ENCODE results near the gene OMD. TPM values are rescaled to one million over a fixed set of nuclear protein-coding genes. Genes with fewer than 3 reads are reported as not detected.

The OMD gene
- total RNA-seq, 1 donor from 2014 or later = not detected

- no peaks in the 10 kb centered on the region for H3K36me3 Mint-ChIP-seq (ENCODE audit: insufficient read depth)
- TF ChIP-seq, protein P1, sequence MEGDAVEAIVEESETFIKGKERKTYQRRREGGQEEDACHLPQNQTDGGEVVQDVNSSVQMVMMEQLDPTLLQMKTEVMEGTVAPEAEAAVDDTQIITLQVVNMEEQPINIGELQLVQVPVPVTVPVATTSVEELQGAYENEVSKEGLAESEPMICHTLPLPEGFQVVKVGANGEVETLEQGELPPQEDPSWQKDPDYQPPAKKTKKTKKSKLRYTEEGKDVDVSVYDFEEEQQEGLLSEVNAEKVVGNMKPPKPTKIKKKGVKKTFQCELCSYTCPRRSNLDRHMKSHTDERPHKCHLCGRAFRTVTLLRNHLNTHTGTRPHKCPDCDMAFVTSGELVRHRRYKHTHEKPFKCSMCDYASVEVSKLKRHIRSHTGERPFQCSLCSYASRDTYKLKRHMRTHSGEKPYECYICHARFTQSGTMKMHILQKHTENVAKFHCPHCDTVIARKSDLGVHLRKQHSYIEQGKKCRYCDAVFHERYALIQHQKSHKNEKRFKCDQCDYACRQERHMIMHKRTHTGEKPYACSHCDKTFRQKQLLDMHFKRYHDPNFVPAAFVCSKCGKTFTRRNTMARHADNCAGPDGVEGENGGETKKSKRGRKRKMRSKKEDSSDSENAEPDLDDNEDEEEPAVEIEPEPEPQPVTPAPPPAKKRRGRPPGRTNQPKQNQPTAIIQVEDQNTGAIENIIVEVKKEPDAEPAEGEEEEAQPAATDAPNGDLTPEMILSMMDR (IDR thresholded peaks at IDR 0.05; ENCODE audit: unreplicated experiment) = no peak
- H3K4me3 Mint-ChIP-seq (ENCODE audit: low read depth) = no peak overlapping the region
- no peak overlapping the region for H3K27ac Mint-ChIP-seq
- H3K4me1 Mint-ChIP-seq (ENCODE audit: low read depth) = peaks cover 8% of the 10 kb centered on the region
- no peaks in the 10 kb centered on the region for H3K9me3 Mint-ChIP-seq (ENCODE audit: low read depth)
- no peaks in the 10 kb centered on the region for H3K27me3 Mint-ChIP-seq
- DNase-seq (ENCODE audit: low spot score, unreplicated experiment) = no peak
Observed at GRCh38 chr9:92432350-92432749, 8.1 kb upstream of the OMD start.

- Mint-ChIP-seq H3K4me3 (ENCODE audit: low read depth) (no peak overlapping the region), H3K4me1 (ENCODE audit: low read depth) (peaks cover 2% of the 10 kb centered on the region), H3K27ac (no peak overlapping the region), H3K27me3 (no peaks in the 10 kb centered on the region), H3K9me3 (ENCODE audit: low read depth) (no peaks in the 10 kb centered on the region), H3K36me3 (ENCODE audit: insufficient read depth) (no peaks in the 10 kb centered on the region)
- DNase-seq (ENCODE audit: low spot score, unreplicated experiment) = no peak
- TF ChIP-seq, protein P1 (IDR thresholded peaks at IDR 0.05; ENCODE audit: unreplicated experiment) = no peak
Observed at GRCh38 chr9:92429836-92430235, 5.6 kb upstream of the OMD start.

- H3K4me3 Mint-ChIP-seq (ENCODE audit: low read depth) = no peak overlapping the region
- TF ChIP-seq, protein P1 (IDR thresholded peaks at IDR 0.05; ENCODE audit: unreplicated experiment) = no peak
- no peak overlapping the region for H3K27ac Mint-ChIP-seq
- no peaks in the 10 kb centered on the region for H3K36me3 Mint-ChIP-seq (ENCODE audit: insufficient read depth)
- H3K4me1 Mint-ChIP-seq (ENCODE audit: low read depth) = peaks cover 2% of the 10 kb centered on the region
- no peaks in the 10 kb centered on the region for H3K9me3 Mint-ChIP-seq (ENCODE audit: low read depth)
- no peaks in the 10 kb centered on the region for H3K27me3 Mint-ChIP-seq
- DNase-seq (ENCODE audit: low spot score, unreplicated experiment) = no peak
Observed at GRCh38 chr9:92426501-92427145, 2.4 kb upstream of the OMD start.

DNA sequence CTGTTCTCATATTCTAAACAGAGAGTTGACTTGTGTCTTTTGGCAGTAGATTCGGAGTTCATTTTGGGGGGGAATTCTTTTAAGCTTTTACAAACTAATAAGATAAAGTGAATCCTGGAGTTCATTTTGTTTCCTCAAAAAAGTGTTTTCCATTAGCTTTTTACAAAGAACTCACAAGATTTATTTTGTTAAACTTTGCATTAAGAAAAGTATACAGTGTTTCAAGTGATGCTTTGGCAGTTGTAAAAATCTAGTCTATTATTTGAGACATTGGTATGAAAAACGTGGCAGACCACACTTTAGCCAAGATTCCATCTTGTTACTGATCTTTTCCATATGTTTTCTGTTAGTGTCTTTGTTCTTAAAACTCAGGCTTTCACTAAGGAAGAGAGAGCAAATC lies 1.2 kb upstream of the OMD start:
- H3K4me1 Mint-ChIP-seq (ENCODE audit: low read depth) = peaks cover 2% of the 10 kb centered on the region

DNA sequence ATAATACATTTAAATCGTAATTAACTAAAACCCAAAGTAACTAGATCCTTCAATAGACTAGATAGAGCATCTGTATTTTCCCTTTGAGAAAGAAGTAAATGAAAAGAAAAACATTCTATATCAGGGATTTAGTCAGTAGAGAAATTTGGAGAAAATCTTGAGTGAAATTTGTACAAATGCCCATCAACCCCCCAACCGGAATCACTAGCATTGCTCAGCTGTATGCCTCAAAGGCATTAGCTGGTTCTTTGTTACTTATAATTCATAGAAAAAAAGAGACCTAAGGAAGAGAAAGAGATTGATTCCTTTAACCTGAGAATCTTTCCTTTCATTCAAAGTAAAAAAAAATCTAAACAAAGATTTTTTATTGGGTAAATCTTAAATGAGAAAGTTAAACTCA lies 659 bp downstream of the OMD start:
- Mint-ChIP-seq H3K9me3 (ENCODE audit: low read depth) (no peaks in the 10 kb centered on the region), H3K4me3 (ENCODE audit: low read depth) (no peak overlapping the region), H3K4me1 (ENCODE audit: low read depth) (peaks cover 2% of the 10 kb centered on the region), H3K27ac (no peak overlapping the region), H3K36me3 (ENCODE audit: insufficient read depth) (no peaks in the 10 kb centered on the region), H3K27me3 (no peaks in the 10 kb centered on the region)
- DNase-seq (ENCODE audit: low spot score, unreplicated experiment) = no peak
- TF ChIP-seq, protein P1 (IDR thresholded peaks at IDR 0.05; ENCODE audit: unreplicated experiment) = no peak

More for the DNA sequence above, 1.2 kb upstream of the OMD start:
- H3K27me3 Mint-ChIP-seq = no peaks in the 10 kb centered on the region
- no peak for DNase-seq (ENCODE audit: low spot score, unreplicated experiment)
- H3K9me3 Mint-ChIP-seq (ENCODE audit: low read depth) = no peaks in the 10 kb centered on the region
- H3K4me3 Mint-ChIP-seq (ENCODE audit: low read depth) = no peak overlapping the region
- H3K27ac Mint-ChIP-seq = no peak overlapping the region
- H3K36me3 Mint-ChIP-seq (ENCODE audit: insufficient read depth) = no peaks in the 10 kb centered on the region
- TF ChIP-seq, protein P1 (IDR thresholded peaks at IDR 0.05; ENCODE audit: unreplicated experiment) = no peak
